PFSK-1 (cell line): ENCODE measurements around the gene PSMB2.

Experiments used
- POLR2AphosphoS5 ChIP-seq: IDR thresholded peaks from 2 replicates; pipeline ENCODE4 v1.6.1; 2012; ENCODE audit warnings: low read depth, mild to moderate bottlenecking, control low read depth, low read length, moderate library complexity
- REST ChIP-seq, 2 experiments: IDR thresholded peaks; 2 replicates each; pipeline versions ENCODE4 v1.6.1 to v1.8.0; 2011 to 2012; ENCODE audit warnings: low read depth in 2 of 2, low read length in 2 of 2, control low read depth in 1 of 2, inconsistent platforms in 1 of 2, mild to moderate bottlenecking in 1 of 2, moderate library complexity in 1 of 2; ENCODE audit not compliant: insufficient read depth in 1 of 2
- SIN3A ChIP-seq: IDR thresholded peaks from 2 replicates; pipeline ENCODE4 v1.6.1; 2012; ENCODE audit warnings: mild to moderate bottlenecking, low read length, moderate library complexity, borderline replicate concordance; ENCODE audit not compliant: insufficient read depth

- TF ChIP-seq REST (IDR thresholded peaks at IDR 0.05; ENCODE audit: insufficient read depth in 1 of 2, low read depth in 2 of 2, low read length in 2 of 2) (no peak), POLR2AphosphoS5 (no peak), SIN3A (no peak)
Observed at GRCh38 chr1:35563166-35563565, 78.2 kb downstream of the PSMB2 start.
